NOMO-1 treated with DMSO at 0.1 percent for 48 hours (cell line): ENCODE measurements around the gene CCDC126.
A peak's percentile ranks its signal among the peaks of the same experiment; 100 is the strongest.
"Not testable (repeated sequence)": the region's sequence is repeated elsewhere in the genome, so short reads cannot be mapped to it uniquely, and the experiment has no call there.

ENCODE experiments used
- DNase-seq: peaks from one replicate; lab custom pipeline; 2025; ENCODE audit not compliant: unreplicated experiment; lab: John Stamatoyannopoulos, UW

The CCDC126 gene

GRCh38 chr7:23597094-23598091 lies at the start of gene CCDC126:
Gene CCDC126 (plus strand): TSS chr7:23597382. CDS start chr7:23611316, 13,934 bp downstream.
- peak; percentile 76 for DNase-seq

GRCh38 chr7:23547662-23548061 lies 49.5 kb upstream of the CCDC126 start:
- no peak for DNase-seq

GRCh38 chr7:23558303-23558702 lies 38.9 kb upstream of the CCDC126 start:
- no peak for DNase-seq

GRCh38 chr7:23570592-23571200 lies 26.5 kb upstream of the CCDC126 start:
- peak; percentile 45 for DNase-seq

- DNase-seq: not testable (repeated sequence)
Observed at GRCh38 chr7:23581975-23582374, 15.2 kb upstream of the CCDC126 start.

- not testable (repeated sequence) for DNase-seq
Observed at GRCh38 chr7:23585304-23585703, 11.9 kb upstream of the CCDC126 start.

- DNase-seq: no peak
Observed at GRCh38 chr7:23586159-23586558, 11.0 kb upstream of the CCDC126 start.

- no peak for DNase-seq
Observed at GRCh38 chr7:23590529-23590928, 6.7 kb upstream of the CCDC126 start.

GRCh38 chr7:23593706-23594105 lies 3.5 kb upstream of the CCDC126 start:
- no peak for DNase-seq

GRCh38 chr7:23594879-23595604 lies 2.1 kb upstream of the CCDC126 start:
- peak; percentile 75 for DNase-seq

- DNase-seq: no peak
Observed at GRCh38 chr7:23598296-23598695, 1.1 kb downstream of the CCDC126 start.

- no peak for DNase-seq
Observed at GRCh38 chr7:23600236-23600635, 3.1 kb downstream of the CCDC126 start.

GRCh38 chr7:23603632-23604295 lies 6.6 kb downstream of the CCDC126 start:
- DNase-seq: no peak

- no peak for DNase-seq
Observed at GRCh38 chr7:23604296-23604640, 7.1 kb downstream of the CCDC126 start.

GRCh38 chr7:23607130-23607529 lies 9.9 kb downstream of the CCDC126 start:
- DNase-seq: no peak

GRCh38 chr7:23607866-23608265 lies 10.7 kb downstream of the CCDC126 start:
- no peak for DNase-seq

GRCh38 chr7:23615331-23615730 lies 18.1 kb downstream of the CCDC126 start:
- no peak for DNase-seq

GRCh38 chr7:23616593-23616992 lies 19.4 kb downstream of the CCDC126 start:
- DNase-seq: no peak

- no peak for DNase-seq
Observed at GRCh38 chr7:23617482-23617881, 20.3 kb downstream of the CCDC126 start.

- DNase-seq: no peak
Observed at GRCh38 chr7:23618241-23618640, 21.1 kb downstream of the CCDC126 start.

- DNase-seq: no peak
Observed at GRCh38 chr7:23619141-23619540, 22.0 kb downstream of the CCDC126 start.
